C1 segment of cervical spinal cord (tissue), 14 donors: ENCODE results near the gene ABCA8.
"Not testable (repeated sequence)": the region's sequence is repeated elsewhere in the genome, so short reads cannot be mapped to it uniquely, and the experiment has no call there.

Experiments
- DNase-seq, 14 donors: peaks; one replicate each; lab custom pipeline; 2025; lab: John Stamatoyannopoulos, UW

ABCA8 gene

DNA sequence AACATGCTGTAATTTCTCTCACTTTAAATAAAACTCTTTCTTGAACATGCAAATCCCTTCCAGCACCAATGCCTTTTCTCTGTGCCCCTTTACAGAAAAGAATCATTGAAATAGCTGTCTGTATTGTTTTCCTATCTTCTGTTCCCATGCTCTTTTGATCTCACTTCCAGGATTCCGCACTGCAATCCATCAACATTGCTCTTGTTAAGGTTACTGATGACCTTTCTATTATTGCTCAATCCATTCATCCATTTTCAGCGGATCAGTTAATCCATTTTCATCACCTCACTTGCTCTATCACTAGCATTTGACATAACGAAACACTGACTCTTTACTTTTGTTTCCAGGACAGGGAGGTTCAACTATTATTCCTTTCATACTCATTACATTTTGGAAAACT lies 130.5 kb downstream of the ABCA8 start:
- no peak for DNase-seq

DNA sequence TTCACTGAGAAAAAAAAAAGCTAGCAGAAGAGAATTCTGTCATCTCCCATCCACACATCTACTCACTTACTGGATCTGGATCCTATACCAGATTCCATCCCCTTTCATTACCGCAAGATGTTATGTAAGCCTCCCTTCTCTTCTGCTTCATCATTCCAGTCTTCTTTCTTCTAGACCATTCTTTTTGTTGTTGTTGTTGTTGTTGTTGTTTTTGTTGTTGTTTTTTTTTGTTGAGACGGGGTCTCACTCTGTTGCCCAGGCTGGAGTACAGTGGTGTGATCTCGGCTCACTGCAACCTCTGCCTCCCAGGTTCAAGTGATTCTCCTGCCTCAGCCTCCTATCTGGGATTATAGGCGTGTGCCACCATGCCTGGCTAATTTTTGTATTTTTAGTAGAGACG lies 131.0 kb downstream of the ABCA8 start:
- not testable (repeated sequence) for DNase-seq

DNA sequence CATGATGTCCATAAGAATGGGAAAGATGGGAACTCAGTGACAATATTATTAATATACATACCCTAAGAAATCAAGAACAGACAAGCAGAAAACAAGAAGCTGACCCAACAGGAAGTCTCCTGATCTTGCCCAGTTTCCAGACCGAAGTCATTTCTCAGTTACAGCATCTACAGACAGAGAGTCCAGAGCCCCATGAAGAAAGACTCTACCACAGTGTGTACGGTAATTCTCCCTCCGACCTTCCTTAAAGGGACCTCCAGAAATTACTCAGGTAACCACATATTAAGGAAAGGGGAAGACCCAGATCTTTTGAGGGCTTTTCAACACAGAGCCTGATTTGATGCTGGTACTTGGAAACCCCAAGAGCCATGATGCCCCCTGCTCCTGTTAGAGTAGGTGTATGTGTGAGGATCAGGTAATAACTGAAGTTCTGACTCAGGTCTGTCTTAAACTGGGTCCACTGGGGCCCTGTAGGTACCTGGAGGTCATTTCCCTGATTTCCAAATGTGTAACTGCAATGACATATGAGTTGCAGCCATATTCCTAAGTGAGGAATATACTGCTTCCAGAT lies 132.4 kb downstream of the ABCA8 start:
- DNase-seq: no peak

DNA sequence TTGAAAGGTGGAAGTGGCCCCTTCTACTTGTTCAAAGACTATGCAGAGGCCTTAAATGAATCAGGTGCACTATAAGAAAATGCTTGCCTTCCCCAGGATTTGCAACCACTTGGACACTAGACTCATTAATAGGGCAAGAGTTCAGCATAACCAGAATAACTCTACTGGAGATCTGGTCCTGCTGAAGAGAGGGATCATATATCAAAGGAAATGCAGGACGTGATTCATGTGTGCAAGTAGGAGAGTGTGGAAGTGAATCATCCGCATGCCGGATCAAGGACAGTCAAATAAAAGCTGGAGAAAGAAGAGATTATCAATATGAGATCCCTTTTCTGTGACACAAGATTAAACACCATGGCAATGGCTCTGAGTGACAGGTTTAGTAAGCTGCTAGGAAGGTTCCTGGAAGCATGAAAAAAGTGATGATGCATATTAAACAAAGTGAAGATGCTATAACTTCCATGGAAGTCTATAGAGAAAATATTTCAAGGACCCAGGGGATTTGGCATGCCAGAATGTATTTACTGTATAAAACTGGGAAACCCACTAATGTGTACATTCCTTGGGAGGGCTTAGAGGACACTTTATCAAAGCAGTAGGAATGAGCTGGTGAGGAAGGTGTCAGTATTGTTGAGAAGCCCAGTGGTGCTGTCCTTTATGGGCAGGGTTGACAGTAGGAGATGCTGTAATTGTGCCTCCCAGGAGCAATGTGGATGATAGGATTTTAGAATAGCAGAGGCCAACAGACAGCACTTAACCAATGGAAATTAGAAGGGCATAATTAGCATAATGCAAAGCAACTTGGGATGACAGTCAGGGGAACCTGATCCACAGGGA lies 133.1 kb downstream of the ABCA8 start:
- DNase-seq: no peak

DNA sequence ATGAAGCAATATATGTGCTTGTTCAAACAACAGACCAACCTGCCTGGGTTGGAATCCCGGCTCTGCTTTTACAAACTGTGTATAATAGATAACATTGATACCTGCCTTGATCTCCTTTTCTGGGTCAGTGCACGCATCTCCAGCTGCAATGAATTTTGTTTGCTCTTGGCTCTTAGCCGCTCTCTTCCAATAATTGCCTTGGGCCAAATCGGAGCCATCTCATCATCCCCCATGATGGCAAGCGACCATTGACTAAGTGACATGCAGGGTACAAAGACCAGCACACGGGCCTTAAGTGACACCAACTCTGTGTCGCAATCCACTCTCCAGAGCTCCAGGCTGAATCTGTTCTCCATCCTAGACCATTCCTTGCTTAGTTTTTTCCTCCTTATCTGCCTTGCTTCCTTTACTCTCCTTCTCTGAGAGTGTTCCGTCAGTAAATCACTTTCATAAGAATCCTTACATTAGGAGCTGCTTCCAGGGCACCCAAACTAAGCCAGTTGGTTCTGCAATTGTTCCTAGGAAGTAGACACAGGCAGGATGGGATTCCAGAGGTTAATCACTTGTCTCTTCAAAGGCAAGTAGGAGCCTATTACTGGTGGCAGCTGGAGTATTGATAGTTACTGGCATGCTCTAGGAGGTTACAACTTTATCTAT lies 134.2 kb downstream of the ABCA8 start:
- no peak for DNase-seq

DNA sequence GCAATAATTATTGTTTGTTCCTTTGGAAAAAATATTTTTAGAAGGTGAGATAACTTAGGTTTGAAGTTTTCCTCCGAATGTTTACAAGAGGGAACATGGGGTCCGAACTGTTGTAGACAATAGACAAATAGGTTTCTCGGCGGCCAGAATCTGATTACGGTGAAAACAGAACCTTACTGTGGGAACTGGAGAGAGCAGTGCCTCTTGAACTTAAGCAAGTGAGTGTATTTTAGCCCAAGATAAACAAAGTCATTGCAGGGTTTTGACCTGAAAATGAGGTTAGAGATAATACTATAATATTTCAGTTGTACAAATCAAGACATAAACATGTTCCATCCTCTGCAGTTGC lies 134.7 kb downstream of the ABCA8 start:
- DNase-seq: no peak

DNA sequence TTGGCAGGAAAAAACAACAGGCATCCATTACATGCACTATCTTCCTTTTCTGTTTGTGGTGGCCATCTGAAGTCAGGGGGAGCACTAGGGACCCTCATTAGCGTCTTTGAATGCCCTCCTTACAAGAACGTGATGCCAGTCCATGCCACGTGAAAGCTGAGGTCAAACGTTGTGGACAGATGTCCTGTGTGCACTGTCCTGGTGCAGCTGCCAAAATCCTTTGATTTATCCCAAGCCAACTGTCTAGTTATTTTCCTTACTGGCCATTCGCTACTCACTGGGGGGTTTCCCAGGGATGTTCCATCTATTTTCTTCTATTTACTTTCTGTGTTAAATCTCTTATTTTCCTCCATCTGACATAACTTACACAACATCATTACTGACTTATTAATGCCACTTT lies 135.7 kb downstream of the ABCA8 start:
- DNase-seq: no peak
